Osteoblast (primary cell): ENCODE results near the gene ACP1. TPM values are rescaled to one million over a fixed set of nuclear protein-coding genes. Genes with fewer than 3 reads are reported as not detected.

Source experiments
- DNase-seq: peaks from one replicate; pipeline ENCODE4 v3.0.0; 2011; ENCODE audit warnings: low spot score, mixed read lengths; ENCODE audit not compliant: insufficient read length; ENCODE audit errors: missing footprints
- H2AFZ ChIP-seq: 2 replicates; pipeline ENCODE4 v1.6.0; 2011; ENCODE audit warnings: mild to moderate bottlenecking, low read length
- H3K27ac ChIP-seq: 2 replicates; pipeline ENCODE4 v1.5.1; 2011; ENCODE audit warnings: mild to moderate bottlenecking, low read depth, low read length, moderate library complexity
- H3K27me3 ChIP-seq: 2 replicates; pipeline ENCODE4 v1.6.0; 2012; ENCODE audit warnings: mild to moderate bottlenecking, control low read depth, inconsistent platforms, low read length, moderate library complexity; ENCODE audit not compliant: insufficient read depth
- H3K36me3 ChIP-seq: 2 replicates; pipeline ENCODE4 v1.5.1; 2011; ENCODE audit warnings: mild to moderate bottlenecking, low read length, control low read depth, moderate library complexity; ENCODE audit not compliant: insufficient read depth
- H3K4me1 ChIP-seq: 2 replicates; pipeline ENCODE4 v1.5.1; 2011; ENCODE audit warnings: mild to moderate bottlenecking, low read length, control low read depth, moderate library complexity; ENCODE audit not compliant: insufficient read depth
- H3K4me2 ChIP-seq: 2 replicates; pipeline ENCODE4 v1.6.0; 2011; ENCODE audit warnings: mild to moderate bottlenecking, low read length; ENCODE audit not compliant: insufficient read depth
- H3K4me3 ChIP-seq: fragments of 200-600 bp; sonication (generic); 3 replicates; pipeline ENCODE4 v1.5.1; 2012; ENCODE audit warnings: mild to moderate bottlenecking, low read length, inconsistent platforms; ENCODE audit not compliant: insufficient read depth
- H3K79me2 ChIP-seq: 2 replicates; pipeline ENCODE4 v1.6.0; 2012; ENCODE audit warnings: mild to moderate bottlenecking, low read length, control low read depth, inconsistent platforms; ENCODE audit not compliant: insufficient read depth
- H3K9me3 ChIP-seq: 2 replicates; pipeline ENCODE4 v1.5.1; 2011; ENCODE audit warnings: low read depth, low read length, control low read depth
- H4K20me1 ChIP-seq: 2 replicates; pipeline ENCODE4 v1.6.0; 2012; ENCODE audit warnings: mild to moderate bottlenecking, low read length, control low read depth; ENCODE audit not compliant: insufficient read depth
- CTCF ChIP-seq: IDR thresholded peaks from 2 replicates; pipeline ENCODE4 v1.5.1; 2011; ENCODE audit warnings: mild to moderate bottlenecking, low read depth, low read length, moderate library complexity; ENCODE audit errors: extremely low read depth
- total RNA-seq: library from RNA; depleted of rRNA; stranded (reverse); fragments of >200 nt; gene quantifications from 2 replicates; pipeline ENCODE4 v1.2.3, GENCODE V29; 2012

ACP1 gene
- total RNA-seq, 1 donor, result 80.0 TPM

GRCh38 chr2:269356-270030 is 4.7 kb downstream of the ACP1 start:
- Histone ChIP-seq H2AFZ (no peak overlapping the region), H3K36me3 (peaks cover 4% of the 10 kb centered on the region), H3K4me3 (no peak overlapping the region), H3K4me1 (peaks cover 7% of the 10 kb centered on the region), H3K79me2 (peaks cover 97% of the 10 kb centered on the region), H3K27ac (no peak overlapping the region), H3K9me3 (no peaks in the 10 kb centered on the region), H4K20me1 (peaks cover 44% of the 10 kb centered on the region), H3K4me2 (no peak overlapping the region), H3K27me3 (no peaks in the 10 kb centered on the region)
- DNase-seq, result no peak
- TF ChIP-seq CTCF, result no peak

- H3K4me3 ChIP-seq, result no peak overlapping the region
- H3K27ac ChIP-seq, result no peak overlapping the region
- no peaks in the 10 kb centered on the region for H3K27me3 ChIP-seq
- peaks cover 97% of the 10 kb centered on the region for H3K79me2 ChIP-seq
- H3K36me3 ChIP-seq, result peaks cover 10% of the 10 kb centered on the region
- no peak for DNase-seq
- peaks cover 1% of the 10 kb centered on the region for H3K4me1 ChIP-seq
- no peak overlapping the region for H3K4me2 ChIP-seq
- no peak overlapping the region for H2AFZ ChIP-seq
- peaks cover 51% of the 10 kb centered on the region for H4K20me1 ChIP-seq
- no peak for TF ChIP-seq CTCF
- H3K9me3 ChIP-seq, result no peaks in the 10 kb centered on the region
Observed at GRCh38 chr2:270861-271260, 6.1 kb downstream of the ACP1 start.

GRCh38 chr2:271917-272316 is 7.2 kb downstream of the ACP1 start:
- Histone ChIP-seq H3K36me3 (peaks cover 20% of the 10 kb centered on the region), H3K27ac (no peak overlapping the region), H4K20me1 (peaks cover 52% of the 10 kb centered on the region), H3K79me2 (peaks cover 93% of the 10 kb centered on the region), H3K9me3 (no peaks in the 10 kb centered on the region), H3K4me1 (no peaks in the 10 kb centered on the region), H3K4me2 (no peak overlapping the region), H3K27me3 (no peaks in the 10 kb centered on the region), H2AFZ (no peak overlapping the region), H3K4me3 (no peak overlapping the region)
- TF ChIP-seq CTCF, result no peak
- DNase-seq, result no peak

GRCh38 chr2:273333-273732 is 8.6 kb downstream of the ACP1 start:
- H3K79me2 ChIP-seq, result peaks cover 79% of the 10 kb centered on the region
- TF ChIP-seq CTCF, result no peak
- H3K36me3 ChIP-seq, result peaks cover 34% of the 10 kb centered on the region
- DNase-seq, result no peak
- H3K27ac ChIP-seq, result no peak overlapping the region
- H3K27me3 ChIP-seq, result no peaks in the 10 kb centered on the region
- no peak overlapping the region for H3K4me2 ChIP-seq
- peaks cover 52% of the 10 kb centered on the region for H4K20me1 ChIP-seq
- no peaks in the 10 kb centered on the region for H3K9me3 ChIP-seq
- no peak overlapping the region for H3K4me3 ChIP-seq
- H3K4me1 ChIP-seq, result no peaks in the 10 kb centered on the region
- no peak overlapping the region for H2AFZ ChIP-seq
